GM15510 (cell line): ENCODE data around the gene ACY1.
A peak's percentile ranks its signal among the peaks of the same experiment; 100 is the strongest.

Source experiments
- POLR2A ChIP-seq: IDR thresholded peaks from 3 replicates; pipeline ENCODE4 v1.6.1; 2011; ENCODE audit warnings: borderline replicate concordance; ENCODE audit not compliant: insufficient read length; ENCODE audit errors: extremely low read depth

ACY1 gene

DNA sequence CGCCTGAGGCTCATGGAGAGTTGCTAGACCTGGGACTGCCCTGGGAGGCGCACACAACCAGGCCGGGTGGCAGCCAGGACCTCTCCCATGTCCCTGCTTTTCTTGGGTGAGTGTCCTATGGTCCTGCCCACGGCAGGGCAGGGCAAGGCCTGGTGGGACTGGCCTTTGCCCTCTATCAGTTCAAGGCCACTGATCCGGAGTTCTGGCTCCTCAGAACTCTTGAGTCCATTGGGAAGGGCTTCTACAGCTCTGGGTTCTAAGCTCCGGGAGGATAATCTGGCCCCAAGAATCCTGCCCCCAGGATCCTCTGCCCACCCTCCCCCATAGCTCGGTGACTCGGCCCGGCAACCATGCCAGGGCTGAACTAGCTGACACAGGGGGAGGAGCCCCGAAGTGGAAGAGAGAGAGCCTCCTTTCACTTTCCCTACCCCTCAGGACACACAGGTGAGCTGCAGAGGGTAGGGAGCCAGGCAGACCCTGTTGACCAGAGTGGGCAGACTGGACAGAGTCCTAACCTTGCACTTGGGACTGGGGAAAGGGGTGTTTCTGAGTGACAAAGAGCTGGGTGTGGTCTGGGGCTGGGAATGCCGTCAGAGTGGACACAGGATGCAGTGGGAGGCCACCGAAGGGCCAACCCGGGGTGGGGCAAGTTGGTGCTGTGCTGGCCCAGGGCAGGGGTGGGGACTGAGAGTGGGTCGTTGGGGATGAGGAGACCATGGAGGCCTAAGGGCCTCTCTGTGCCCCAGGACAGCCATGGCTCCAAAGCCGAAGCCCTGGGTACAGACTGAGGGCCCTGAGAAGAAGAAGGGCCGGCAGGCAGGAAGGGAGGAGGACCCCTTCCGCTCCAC, 40.5 kb upstream of the ACY1 start:
- TF ChIP-seq POLR2A, result peak; percentile 41

GRCh38 chr3:51943451-51944391, 39.6 kb upstream of the ACY1 start:
- no peak for TF ChIP-seq POLR2A

DNA sequence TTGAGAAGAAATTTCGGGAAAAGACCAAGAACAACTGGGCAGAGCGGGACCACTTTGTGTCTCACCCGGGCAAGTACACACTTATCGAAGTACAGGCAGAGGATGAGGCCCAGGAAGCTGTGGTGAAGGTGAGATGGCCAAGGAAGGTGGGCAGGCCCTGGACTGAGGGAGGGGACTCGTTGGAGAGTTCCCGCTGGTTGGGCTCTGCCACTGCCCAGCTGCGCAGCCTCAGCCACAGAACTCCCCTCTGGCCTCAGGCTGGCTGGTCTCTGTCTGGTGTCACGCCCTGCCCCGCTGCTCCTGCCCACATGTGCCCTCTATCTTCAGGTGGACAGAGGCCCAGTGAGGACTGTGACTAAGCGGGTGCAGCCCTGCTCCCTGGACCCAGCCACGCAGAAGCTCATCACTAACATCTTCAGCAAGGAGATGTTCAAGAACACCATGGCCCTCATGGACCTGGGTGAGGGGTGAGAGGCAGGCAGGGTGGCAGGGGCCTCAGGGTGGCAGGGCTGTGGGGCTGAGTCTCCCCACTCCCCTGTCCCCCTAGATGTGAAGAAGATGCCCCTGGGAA, 38.8 kb upstream of the ACY1 start:
- TF ChIP-seq POLR2A, result no peak

GRCh38 chr3:51945031-51945840, 38.1 kb upstream of the ACY1 start:
- TF ChIP-seq POLR2A, result no peak

DNA sequence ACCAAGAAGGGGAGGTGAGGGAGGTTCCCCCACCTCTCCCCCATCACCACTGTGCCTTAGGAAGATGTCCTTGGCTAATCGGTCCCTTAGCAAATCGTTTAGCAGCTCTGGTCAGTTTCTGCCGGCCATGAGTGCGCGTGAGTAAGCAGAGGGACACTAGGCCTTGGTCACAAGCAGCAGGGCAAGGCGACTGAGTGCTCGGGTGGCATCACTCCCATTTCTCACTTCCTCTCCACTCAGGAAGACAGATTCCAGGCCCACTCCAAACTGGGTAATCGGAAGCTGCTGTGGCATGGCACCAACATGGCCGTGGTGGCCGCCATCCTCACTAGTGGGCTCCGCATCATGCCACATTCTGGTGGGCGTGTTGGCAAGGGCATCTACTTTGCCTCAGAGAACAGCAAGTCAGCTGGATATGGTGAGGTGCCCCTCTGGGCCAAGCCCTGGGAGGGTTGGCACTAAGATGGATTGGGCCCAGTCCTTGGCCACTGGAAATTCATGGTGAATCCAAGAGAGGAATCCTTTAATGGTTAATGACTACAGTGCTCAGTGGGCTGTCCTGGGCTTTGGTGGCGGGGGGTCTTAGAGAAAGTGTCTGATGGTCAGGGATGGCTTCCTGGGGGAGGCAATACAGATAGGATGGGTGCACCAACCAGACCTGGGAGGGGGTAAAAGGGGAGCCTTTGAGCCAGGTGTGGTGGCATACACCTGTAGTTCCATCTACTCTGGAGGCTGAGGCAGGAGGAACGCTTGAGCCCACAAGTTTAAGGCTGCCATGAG, 37.2 kb upstream of the ACY1 start:
- no peak for TF ChIP-seq POLR2A

- no peak for TF ChIP-seq POLR2A
Observed at GRCh38 chr3:51946796-51947195, 36.5 kb upstream of the ACY1 start.

- no peak for TF ChIP-seq POLR2A
Observed at GRCh38 chr3:51947215-51947900, 36.0 kb upstream of the ACY1 start.

GRCh38 chr3:51948016-51948580, 35.2 kb upstream of the ACY1 start:
- TF ChIP-seq POLR2A, result no peak

- no peak for TF ChIP-seq POLR2A
Observed at GRCh38 chr3:51949121-51949520, 34.2 kb upstream of the ACY1 start.

DNA sequence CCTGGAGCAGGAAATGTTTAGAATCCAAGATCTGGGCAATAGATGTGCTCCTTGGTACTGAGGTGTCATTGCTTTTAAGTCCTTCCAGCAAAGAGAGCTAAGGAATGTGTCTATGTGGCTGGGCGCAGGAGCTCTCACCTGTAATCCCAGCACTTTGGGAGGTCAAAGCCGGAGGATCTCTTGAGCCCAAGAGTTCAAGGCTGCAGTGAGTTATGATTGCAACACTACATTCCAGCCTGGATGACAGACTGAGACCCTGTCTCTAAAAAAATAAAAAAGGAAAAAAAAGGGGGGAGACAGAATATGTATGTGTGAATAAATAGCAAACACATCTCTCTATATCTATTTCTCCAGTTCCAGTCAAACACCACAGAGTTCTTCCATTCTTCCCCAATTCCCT, 32.4 kb upstream of the ACY1 start:
- no peak for TF ChIP-seq POLR2A

DNA sequence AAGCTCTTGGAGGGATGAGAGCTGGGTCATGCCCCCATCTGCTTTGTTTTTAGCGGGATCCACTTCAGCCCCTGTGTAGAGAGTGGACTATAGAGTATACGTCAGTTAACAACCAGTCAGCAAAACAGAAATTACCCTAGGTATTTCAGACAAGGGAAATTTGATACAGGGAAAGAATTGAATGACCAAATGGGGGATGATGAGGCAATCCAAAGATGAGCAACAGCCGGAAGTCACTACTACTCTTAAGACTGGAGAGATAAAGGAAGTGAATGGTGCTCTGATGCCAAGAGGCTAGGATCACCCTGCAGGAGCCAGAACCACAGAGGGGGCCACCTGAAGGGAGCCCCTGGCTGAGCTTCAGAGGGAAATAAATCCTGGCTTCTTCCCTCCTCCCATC, 29.9 kb upstream of the ACY1 start:
- TF ChIP-seq POLR2A, result no peak

DNA sequence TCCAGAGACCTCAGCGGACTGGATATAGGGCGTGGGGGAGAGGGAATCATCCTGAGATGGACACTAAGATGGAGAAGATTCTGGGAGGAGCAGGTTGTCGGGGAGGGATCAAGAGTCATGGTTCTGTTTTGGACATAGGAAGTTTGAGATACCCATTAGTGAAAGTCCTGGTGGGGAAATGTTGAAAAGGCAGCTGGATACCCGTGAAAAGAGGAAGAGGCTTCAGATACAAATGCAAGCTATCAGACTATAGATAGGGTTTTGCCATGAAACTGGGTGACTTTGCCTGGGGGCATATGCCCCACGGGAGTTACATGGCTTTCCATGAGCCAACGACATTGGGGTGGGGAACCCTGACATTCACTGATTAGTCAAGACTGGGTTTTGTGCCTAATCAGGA, 29.2 kb upstream of the ACY1 start:
- TF ChIP-seq POLR2A, result no peak

DNA sequence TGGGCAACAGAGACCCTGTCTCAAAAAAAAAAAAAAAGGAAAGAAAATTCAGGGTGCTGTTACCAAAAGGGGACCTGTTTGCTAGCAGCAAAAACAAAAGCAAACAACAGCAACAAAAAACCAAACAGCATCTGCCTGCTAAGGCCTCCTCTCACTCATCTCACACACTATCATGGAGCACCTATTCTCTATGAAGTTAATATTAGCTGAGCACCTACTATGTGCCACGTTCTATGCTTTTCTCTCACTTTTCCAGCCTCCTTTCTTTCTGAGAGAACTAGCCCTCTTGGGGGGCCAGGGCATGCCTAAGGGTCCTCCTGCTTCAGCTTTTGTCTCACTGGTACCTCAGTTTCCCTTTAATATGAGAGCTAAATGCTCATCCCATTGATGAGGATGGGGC, 28.6 kb upstream of the ACY1 start:
- TF ChIP-seq POLR2A, result no peak
